ENCODE results near the gene ENO2.

DNA sequence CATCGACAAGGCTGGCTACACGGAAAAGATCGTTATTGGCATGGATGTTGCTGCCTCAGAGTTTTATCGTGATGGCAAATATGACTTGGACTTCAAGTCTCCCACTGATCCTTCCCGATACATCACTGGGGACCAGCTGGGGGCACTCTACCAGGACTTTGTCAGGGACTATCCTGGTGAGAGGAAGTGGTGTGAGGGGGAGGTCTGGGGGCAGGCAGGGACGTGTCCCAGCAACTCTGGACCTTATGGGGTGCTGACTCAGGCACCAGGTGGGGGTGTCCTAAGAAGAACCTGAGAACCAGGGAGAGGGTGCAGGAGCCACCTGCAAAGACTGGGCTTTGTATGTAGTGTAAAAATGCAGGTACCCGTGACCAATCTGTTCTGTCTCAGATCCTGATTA lies 5.2 kb downstream of the ENO2 start:
- TF ChIP-seq TAF1 (IDR thresholded peaks at IDR 0.05; ENCODE audit: borderline replicate concordance, low read depth, low read length) (no peak), POLR2A (IDR thresholded peaks at IDR 0.05; ENCODE audit: low read depth, low read length) (no peak), POLR2AphosphoS5 (IDR thresholded peaks at IDR 0.05; ENCODE audit: low read depth, low read length) (no peak)
